DMS79 (cell line): ENCODE data around the gene TEKTIP1.
A peak's percentile ranks its signal among the peaks of the same experiment; 100 is the strongest.

Experiments
- DNase-seq: peaks from one replicate; lab custom pipeline; 2025; lab: John Stamatoyannopoulos, UW

Gene TEKTIP1

DNA sequence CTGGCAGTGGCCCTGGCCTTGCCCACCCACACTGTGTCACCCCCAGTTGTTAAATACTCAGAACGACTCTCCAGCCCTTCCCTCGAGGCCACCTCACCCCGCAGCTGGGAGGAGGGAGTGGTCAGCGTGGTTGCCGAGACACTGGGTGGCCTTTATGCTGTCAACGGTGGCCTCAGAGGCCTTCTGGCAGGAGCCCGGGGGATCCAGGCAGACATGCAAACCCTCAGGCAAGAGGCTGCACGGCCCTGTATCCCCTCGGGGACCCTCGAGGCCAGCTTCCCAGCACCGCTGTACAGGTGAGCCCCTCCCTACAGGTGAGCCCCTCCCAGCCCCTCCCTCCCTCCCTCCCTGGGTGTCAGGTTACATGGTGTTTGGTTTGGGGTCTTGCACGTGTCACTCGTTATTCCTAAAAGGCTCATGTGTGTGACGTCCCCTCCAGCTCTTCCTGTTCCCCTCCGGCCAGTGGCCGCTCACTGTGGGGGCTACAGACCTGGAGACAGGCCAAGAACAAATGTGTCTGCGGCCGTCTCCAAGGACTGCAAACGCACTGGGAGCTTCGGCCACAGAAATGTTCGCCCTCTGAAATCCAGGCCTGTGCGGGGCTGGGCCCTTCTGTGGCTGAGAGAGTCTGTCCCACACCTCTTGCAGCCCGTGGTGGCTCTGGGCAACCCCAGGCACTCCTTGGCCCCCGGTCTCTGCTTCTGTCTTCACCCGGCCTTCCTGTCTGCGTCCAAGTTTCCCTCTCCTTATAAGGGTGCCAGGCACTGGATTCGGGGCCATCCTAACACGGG lies at the start of gene TEKTIP1:
Gene TEKTIP1, plus strand, starts transcription at position 210 of the 791 bp plus-strand sequence. Its CDS starts 4 bp downstream, at position 214.
- no peak for DNase-seq

DNA sequence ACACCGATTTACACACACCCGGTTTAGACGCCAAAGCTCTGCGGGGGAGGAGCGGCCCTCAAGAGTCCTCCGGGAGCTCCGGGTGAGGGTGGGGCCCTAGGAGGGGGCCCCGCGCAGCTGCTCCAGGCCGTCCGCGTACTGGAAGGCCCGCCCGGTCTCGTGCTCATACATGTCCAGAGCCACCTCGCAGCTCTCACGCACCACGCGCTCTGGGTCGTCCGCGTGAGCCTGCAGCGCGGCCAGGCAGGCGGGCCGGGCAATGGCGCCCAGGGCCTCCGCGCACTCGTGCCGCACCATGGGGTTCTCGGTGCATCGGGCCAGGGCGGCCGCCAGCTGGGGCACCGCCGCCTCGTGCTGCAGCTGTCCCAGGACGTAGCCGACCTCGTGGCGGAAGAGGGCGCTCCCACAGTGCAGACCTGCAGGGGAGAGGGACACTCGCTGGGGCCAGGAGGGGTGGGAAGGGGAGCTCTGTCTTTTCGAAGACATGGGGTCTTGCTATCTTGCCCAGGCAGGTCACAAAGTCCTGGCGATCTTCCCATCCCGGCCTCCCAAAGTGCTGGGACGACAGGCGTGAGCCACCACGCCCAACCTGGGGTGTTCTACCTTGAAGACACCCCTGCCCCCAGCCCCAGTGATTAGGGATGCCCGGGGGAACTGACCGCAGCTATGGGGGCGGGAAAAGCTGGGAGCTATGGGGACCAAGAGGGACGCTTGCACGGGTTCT lies 47.4 kb upstream of the TEKTIP1 start:
- no peak for DNase-seq

DNA sequence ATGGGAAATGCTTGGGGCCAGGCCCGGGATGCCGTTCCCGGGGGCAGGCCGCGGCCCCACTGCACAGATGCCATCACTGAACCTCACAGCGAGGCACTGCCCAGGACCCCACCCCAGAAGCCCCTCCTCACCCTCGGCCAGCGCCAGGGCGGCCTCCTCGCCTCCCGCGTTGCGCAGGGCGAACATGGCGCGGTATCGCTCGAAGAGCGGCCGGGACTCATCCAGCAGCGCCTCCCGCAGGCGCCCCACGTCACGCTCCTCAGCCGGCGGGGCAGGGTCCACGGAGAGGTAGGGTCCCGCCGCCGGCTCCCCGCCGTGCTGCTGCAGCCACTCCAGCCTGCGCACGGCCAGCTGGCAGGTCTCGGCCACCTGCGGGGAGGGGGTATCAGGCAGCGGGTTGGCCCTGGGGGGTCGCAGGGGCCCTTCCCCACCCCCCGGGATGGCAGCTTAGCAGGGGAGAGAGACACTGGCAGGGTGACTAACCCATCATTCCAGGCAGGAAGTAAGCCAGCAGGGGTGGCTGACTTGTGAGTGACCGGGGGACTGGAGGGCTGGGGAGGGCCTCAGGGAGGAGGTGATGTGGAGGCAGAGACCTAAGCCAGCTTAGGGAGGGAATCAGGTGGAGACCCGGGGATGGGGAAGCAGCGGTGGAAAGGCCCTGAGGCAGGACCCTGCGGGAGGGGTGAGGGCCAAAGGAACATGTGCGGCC lies 46.7 kb upstream of the TEKTIP1 start:
- DNase-seq, result no peak

- DNase-seq, result no peak
Measured at GRCh38 chr19:3492919-3493318, 46.1 kb upstream of the TEKTIP1 start.

DNA sequence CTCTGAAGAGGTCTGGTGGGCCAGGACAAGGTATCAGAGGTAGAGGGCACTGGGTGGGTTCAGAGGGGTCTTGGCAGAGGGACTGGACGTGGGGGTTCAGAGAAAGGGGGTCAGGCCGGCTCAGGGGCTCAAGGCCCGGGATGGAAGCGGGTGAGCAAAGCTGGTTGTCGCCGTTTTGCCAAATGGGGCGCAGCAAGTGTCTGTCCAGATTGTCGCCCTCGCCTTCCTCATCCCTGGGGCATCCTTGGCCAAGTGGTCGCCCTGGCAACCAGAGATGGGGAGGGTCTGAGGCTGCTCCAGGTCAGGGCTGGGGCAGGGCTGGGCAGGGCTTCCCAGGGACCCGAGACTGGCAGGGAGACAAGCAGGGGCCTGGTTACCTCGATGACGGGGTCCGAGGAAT lies 45.3 kb upstream of the TEKTIP1 start:
- DNase-seq, result no peak

DNA sequence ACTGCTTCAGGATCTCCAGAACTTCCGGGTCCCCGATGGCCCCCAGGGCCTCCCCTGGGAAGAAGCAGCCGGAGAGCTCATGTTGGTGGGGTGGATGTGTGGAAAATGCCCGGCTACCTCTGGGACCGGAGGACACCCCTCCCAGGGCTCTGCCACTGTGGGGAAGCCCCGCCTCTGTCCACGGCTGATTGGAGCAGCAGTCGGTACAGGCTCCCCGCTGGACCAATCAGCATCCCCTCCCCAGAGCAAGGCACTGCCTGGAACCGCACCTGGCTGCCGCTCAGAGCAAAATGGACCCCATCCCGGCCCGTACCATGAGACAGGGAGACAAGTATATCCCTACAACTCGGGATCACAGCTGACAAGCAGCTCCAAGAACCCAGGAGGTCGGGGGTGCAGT lies 44.9 kb upstream of the TEKTIP1 start:
- DNase-seq, result no peak

- DNase-seq, result no peak
Measured at GRCh38 chr19:3494559-3494958, 44.4 kb upstream of the TEKTIP1 start.

DNA sequence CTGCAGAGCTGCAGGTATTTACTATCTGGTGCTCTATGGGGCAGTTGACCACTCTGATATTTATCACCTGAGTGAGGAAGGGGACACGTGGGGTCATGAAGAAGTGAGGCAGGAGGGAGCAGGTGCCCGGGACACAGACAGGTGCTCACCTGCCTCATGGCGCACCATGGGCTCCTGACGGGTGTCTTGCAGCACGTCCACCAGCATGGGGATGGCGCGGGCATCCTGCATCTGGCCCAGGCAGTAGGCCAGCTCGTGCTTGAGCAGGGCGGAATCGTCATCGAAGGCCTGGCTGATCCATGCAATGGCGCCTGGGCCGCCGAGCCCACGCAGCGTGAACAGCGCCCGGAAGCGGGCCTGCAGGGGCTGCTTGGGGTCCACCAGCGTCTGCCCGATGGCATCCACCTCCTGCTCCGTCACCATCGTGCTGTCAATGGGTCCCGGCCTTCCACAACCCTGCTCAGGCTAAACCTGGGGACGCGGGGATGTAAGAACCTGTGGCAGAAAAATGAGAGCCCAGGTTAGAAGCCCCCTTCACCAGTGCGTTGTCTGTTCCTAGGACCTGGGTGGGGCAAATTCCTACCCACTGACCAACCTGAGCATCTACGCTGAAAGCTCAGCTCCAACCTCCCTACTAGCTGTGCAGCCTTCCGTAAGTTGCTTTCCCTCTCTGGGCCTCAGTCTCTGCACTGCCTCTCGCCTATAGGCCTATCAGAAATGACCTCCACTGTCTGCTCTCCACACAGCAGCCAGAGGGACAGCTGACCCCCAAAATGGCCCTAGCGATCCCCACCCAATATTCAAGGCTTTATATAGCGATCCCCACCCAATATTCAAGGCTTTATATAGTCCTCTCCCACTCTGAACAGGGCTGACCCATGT lies 42.3 kb upstream of the TEKTIP1 start:
- no peak for DNase-seq

DNA sequence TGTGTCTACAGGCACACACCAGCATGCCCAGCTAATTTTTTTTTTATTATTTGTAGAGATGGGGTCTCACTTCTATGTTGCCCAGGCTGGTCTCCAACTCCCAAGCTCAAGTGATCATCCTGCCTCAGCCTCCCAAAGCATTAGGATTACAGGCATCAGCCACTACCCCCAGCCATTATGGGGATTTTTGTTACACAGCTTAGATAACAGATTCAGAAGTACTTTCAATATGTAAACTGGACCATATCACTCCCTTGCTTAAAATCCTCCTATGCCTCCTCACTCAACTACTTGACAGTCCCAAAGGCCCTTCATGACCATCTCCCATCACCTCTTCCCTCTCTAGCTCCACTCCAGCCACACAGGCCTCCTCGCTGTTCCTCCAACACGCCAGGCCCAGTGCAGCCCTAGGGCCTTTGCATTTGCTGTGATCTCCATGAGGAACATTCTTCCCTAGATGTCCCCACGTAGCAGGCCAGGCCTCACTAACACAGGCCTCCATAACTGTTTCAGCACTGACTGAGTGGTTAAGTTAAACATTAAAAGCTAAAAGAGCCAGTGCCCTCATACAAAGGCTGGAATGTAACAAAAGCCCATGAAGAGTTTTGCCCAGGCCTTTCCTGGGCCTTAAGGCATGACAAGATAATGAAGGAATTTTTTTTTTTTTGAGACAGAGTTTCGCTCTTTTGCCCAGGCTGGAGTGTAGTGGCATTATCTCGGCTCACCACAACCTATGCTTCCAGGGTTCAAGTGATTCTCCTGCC lies 41.0 kb upstream of the TEKTIP1 start:
- no peak for DNase-seq

GRCh38 chr19:3499738-3500428 lies 39.1 kb upstream of the TEKTIP1 start:
- DNase-seq, result no peak

GRCh38 chr19:3500429-3501101 lies 38.4 kb upstream of the TEKTIP1 start, which contains the start of gene DOHH:
Gene DOHH, minus strand, starts transcription at chr19:3500674. Its CDS starts 3,860 bp downstream, at chr19:3496814.
- peak; percentile 93 for DNase-seq

DNA sequence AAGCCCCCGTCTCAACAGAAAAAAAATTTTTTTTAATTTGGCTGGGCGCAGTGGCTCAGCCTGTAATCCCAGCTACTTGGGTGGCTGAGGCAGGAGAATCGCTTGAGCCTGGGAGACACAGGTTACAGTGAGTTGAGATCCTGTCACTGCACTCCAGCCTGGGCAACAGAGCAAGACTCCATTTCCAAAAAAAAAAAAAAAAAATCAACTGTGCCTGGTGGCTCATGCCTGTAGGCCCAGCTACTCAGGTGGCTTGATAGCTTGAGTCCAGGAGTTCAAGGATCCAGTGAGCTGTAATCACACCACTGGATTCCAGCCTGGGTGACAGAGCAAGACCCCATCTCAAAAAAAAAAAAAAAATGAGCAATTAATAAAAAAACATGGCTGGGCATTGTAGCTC lies 37.2 kb upstream of the TEKTIP1 start:
- DNase-seq, result no peak

- DNase-seq, result no peak
Measured at GRCh38 chr19:3503036-3503572, 35.9 kb upstream of the TEKTIP1 start.

DNA sequence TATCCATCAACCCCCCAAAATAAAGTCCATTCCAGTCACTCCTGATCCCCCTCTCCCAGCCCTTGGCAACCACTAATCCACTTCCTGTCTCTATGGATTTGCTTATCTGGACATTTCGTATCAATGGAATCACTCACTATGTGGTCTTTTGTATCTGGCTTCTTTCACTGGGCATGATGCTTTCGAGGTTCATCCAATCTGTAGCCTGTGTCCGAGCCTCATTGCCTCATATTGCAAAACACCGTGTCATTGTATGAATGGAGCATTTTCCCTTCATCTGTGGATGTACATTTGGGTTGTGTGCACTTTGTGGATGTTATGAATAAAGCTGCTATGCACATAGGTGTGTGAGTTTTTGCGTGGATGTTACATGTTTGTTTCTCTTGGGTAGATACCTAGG lies 34.2 kb upstream of the TEKTIP1 start:
- DNase-seq, result no peak

DNA sequence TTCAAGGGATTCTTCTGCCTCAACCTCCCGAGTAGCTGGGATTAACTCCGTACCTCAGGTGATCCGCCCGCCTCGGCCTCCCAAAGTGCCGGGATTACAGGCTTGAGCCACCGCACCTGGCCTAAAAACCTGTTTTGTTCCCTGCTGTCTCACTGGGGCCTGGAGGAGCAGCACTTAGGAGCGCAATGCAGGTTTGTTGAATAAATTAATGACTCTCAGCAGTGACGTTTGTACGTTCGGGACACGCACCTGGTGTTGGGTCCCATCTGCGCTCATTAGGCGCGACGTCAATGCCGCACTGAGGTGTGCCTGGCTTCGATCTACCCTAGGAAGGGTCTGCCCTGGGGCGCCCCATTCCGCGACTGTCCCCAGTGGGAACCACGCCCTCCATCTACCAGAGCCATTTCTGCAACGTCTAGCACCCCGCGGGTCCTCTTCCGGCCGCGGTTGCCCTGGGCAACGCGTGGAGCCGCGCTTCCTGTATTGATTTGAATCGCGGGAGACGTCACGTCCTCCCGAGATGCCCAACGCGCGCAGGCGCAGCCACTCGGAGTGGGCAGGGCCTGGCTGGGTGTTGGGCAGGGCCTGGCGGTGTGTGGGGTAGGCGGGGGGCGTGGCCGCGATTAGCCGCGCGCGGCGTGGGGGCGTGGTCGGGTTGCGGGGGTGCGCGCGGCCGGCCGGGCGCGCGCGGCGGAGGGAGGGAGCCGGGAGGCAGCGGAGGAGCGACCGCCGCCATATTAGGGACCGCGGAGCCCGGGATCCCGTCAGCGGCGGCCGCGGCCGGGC lies 33.2 kb upstream of the TEKTIP1 start, which contains the start of gene FZR1:
Gene FZR1, plus strand, starts transcription at position 714 of the 786 bp plus-strand sequence. CDS start 16,679 bp downstream, outside the sequence.
- peak; percentile 96 for DNase-seq

- no peak for DNase-seq
Measured at GRCh38 chr19:3506384-3507340, 32.3 kb upstream of the TEKTIP1 start.
